ENCODE results near the gene STX10.

GRCh38 chr19:13117176-13117771, 32.9 kb downstream of the STX10 start:
- TF ChIP-seq CTCF (conservative IDR thresholded peaks at IDR 0.05; ENCODE audit: low read depth, low read length) (no peak), EZH2 (IDR thresholded peaks at IDR 0.05; ENCODE audit: low read length, unreplicated experiment) (no peak)
